Measurements from ENCODE around the gene GTF2IRD1. TPM values are rescaled to one million over a fixed set of nuclear protein-coding genes. Genes with fewer than 3 reads are reported as not detected.
"Not testable (repeated sequence)": the region's sequence is repeated elsewhere in the genome, so short reads cannot be mapped to it uniquely, and the experiment has no call there.

The GTF2IRD1 gene
- total and polyA plus RNA-seq, 2 donors (not counting 1 experiment from before 2014, with no cell fraction given) = 7.8 to 14.7 TPM

GRCh38 chr7:74407958-74408357 lies 45.7 kb upstream of the GTF2IRD1 start:
- no peak for DNase-seq (ENCODE audit: low read depth in 2 of 2)
- no peak for TF ChIP-seq EZH2 (IDR thresholded peaks at IDR 0.05; ENCODE audit: low read length, missing control alignments)

GRCh38 chr7:74409571-74409970 lies 44.1 kb upstream of the GTF2IRD1 start:
- no peak overlapping the region for H3K4me3 ChIP-seq (replicated peaks in 1 of 4; ENCODE audit: control extremely low read depth in 1 of 4, insufficient read depth in 1 of 4, low read depth in 3 of 4, low read length in 4 of 4)
- H4K20me1 ChIP-seq (ENCODE audit: control insufficient read depth, extremely low read depth, insufficient read depth, low read length) = no peaks in the 10 kb centered on the region
- H3K4me1 ChIP-seq (ENCODE audit: control insufficient read depth, extremely low read depth, insufficient read depth, low read length) = no peaks in the 10 kb centered on the region
- no peaks in the 10 kb centered on the region for H3K27me3 ChIP-seq (ENCODE audit: control insufficient read depth, insufficient read depth, low read length)
- no peak for DNase-seq (ENCODE audit: low read depth in 2 of 2)
- peaks cover 3% of the 10 kb centered on the region for H3K36me3 ChIP-seq (ENCODE audit: control insufficient read depth, insufficient read depth, low read length)
- H3K4me2 ChIP-seq (ENCODE audit: extremely low read depth, insufficient read depth, low read length) = no peak overlapping the region
- H3K9me3 ChIP-seq (ENCODE audit: control insufficient read depth, insufficient read depth, low read depth, low read length) = no peaks in the 10 kb centered on the region
- H3K27ac ChIP-seq (ENCODE audit: insufficient read depth, low read length) = no peak overlapping the region
- H3K79me2 ChIP-seq (ENCODE audit: control insufficient read depth, insufficient read depth, low read length) = no peaks in the 10 kb centered on the region
- no peak overlapping the region for H3K9ac ChIP-seq (ENCODE audit: insufficient read depth, low read length)
- no peak for TF ChIP-seq EZH2 (IDR thresholded peaks at IDR 0.05; ENCODE audit: low read length, missing control alignments)
- no peak overlapping the region for H2AFZ ChIP-seq (ENCODE audit: low read length)

More at GRCh38 chr7:74407958-74408357, 45.7 kb upstream of the GTF2IRD1 start:
- Histone ChIP-seq H3K4me1 (ENCODE audit: control insufficient read depth, extremely low read depth, insufficient read depth, low read length) (no peaks in the 10 kb centered on the region), H3K27ac (ENCODE audit: insufficient read depth, low read length) (no peak overlapping the region), H3K27me3 (ENCODE audit: control insufficient read depth, insufficient read depth, low read length) (no peaks in the 10 kb centered on the region), H3K4me3 (replicated peaks in 1 of 4; ENCODE audit: control extremely low read depth in 1 of 4, insufficient read depth in 1 of 4, low read depth in 3 of 4, low read length in 4 of 4) (no peak overlapping the region), H2AFZ (ENCODE audit: low read length) (no peak overlapping the region), H3K36me3 (ENCODE audit: control insufficient read depth, insufficient read depth, low read length) (peaks cover 8% of the 10 kb centered on the region), H3K79me2 (ENCODE audit: control insufficient read depth, insufficient read depth, low read length) (no peaks in the 10 kb centered on the region), H3K4me2 (ENCODE audit: extremely low read depth, insufficient read depth, low read length) (no peak overlapping the region), H3K9ac (ENCODE audit: insufficient read depth, low read length) (no peak overlapping the region), H4K20me1 (ENCODE audit: control insufficient read depth, extremely low read depth, insufficient read depth, low read length) (no peaks in the 10 kb centered on the region), H3K9me3 (ENCODE audit: control insufficient read depth, insufficient read depth, low read depth, low read length) (no peaks in the 10 kb centered on the region)

GRCh38 chr7:74410772-74411171 lies 42.9 kb upstream of the GTF2IRD1 start:
- no peak overlapping the region for H3K9ac ChIP-seq (ENCODE audit: insufficient read depth, low read length)
- no peaks in the 10 kb centered on the region for H3K9me3 ChIP-seq (ENCODE audit: control insufficient read depth, insufficient read depth, low read depth, low read length)
- H3K36me3 ChIP-seq (ENCODE audit: control insufficient read depth, insufficient read depth, low read length) = no peaks in the 10 kb centered on the region
- no peaks in the 10 kb centered on the region for H4K20me1 ChIP-seq (ENCODE audit: control insufficient read depth, extremely low read depth, insufficient read depth, low read length)
- TF ChIP-seq CTCF (conservative IDR thresholded peaks at IDR 0.05 in 1 of 2, IDR thresholded peaks at IDR 0.05 in 1 of 2; ENCODE audit: low read depth in 1 of 2, low read length in 2 of 2) (no peak), EZH2 (IDR thresholded peaks at IDR 0.05; ENCODE audit: low read length, missing control alignments) (no peak)
- no peak overlapping the region for H3K4me3 ChIP-seq (replicated peaks in 1 of 4; ENCODE audit: control extremely low read depth in 1 of 4, insufficient read depth in 1 of 4, low read depth in 3 of 4, low read length in 4 of 4)
- H3K27me3 ChIP-seq (ENCODE audit: control insufficient read depth, insufficient read depth, low read length) = no peaks in the 10 kb centered on the region
- no peaks in the 10 kb centered on the region for H3K79me2 ChIP-seq (ENCODE audit: control insufficient read depth, insufficient read depth, low read length)
- no peak overlapping the region for H3K4me2 ChIP-seq (ENCODE audit: extremely low read depth, insufficient read depth, low read length)
- H2AFZ ChIP-seq (ENCODE audit: low read length) = no peak overlapping the region
- H3K27ac ChIP-seq (ENCODE audit: insufficient read depth, low read length) = no peak overlapping the region
- H3K4me1 ChIP-seq (ENCODE audit: control insufficient read depth, extremely low read depth, insufficient read depth, low read length) = no peaks in the 10 kb centered on the region
- DNase-seq (ENCODE audit: low read depth in 2 of 2) = no peak

GRCh38 chr7:74411571-74411970 lies 42.1 kb upstream of the GTF2IRD1 start:
- H3K4me2 ChIP-seq (ENCODE audit: extremely low read depth, insufficient read depth, low read length); H3K9ac ChIP-seq (ENCODE audit: insufficient read depth, low read length); H3K4me1 ChIP-seq (ENCODE audit: control insufficient read depth, extremely low read depth, insufficient read depth, low read length); H2AFZ ChIP-seq (ENCODE audit: low read length); H4K20me1 ChIP-seq (ENCODE audit: control insufficient read depth, extremely low read depth, insufficient read depth, low read length); H3K27ac ChIP-seq (ENCODE audit: insufficient read depth, low read length); DNase-seq (ENCODE audit: low read depth in 2 of 2); H3K9me3 ChIP-seq (ENCODE audit: control insufficient read depth, insufficient read depth, low read depth, low read length); H3K79me2 ChIP-seq (ENCODE audit: control insufficient read depth, insufficient read depth, low read length); H3K27me3 ChIP-seq (ENCODE audit: control insufficient read depth, insufficient read depth, low read length); H3K4me3 ChIP-seq (replicated peaks in 1 of 4; ENCODE audit: control extremely low read depth in 1 of 4, insufficient read depth in 1 of 4, low read depth in 3 of 4, low read length in 4 of 4); H3K36me3 ChIP-seq (ENCODE audit: control insufficient read depth, insufficient read depth, low read length): not testable (repeated sequence)
